GM18907 (cell line): ENCODE results near the gene AVL9.
"Not testable (repeated sequence)": the region's sequence is repeated elsewhere in the genome, so short reads cannot be mapped to it uniquely, and the experiment has no call there.

ENCODE experiments used
- ATAC-seq: cut with Tn5 transposase; IDR thresholded peaks from one replicate; pipeline ENCODE4 v1.9.1; 2021; ENCODE audit warnings: mild to moderate bottlenecking, moderate library complexity; ENCODE audit not compliant: unreplicated experiment

The AVL9 gene

GRCh38 chr7:32586291-32587221, 91.3 kb downstream of the AVL9 start:
- no peak for ATAC-seq

- ATAC-seq = no peak
Measured at GRCh38 chr7:32587411-32587948, 92.2 kb downstream of the AVL9 start.

- ATAC-seq = no peak
Measured at GRCh38 chr7:32588657-32589056, 93.4 kb downstream of the AVL9 start.

- ATAC-seq = no peak
Measured at GRCh38 chr7:32591938-32592337, 96.6 kb downstream of the AVL9 start.

GRCh38 chr7:32592701-32593100, 97.4 kb downstream of the AVL9 start:
- ATAC-seq = no peak

- ATAC-seq = no peak
Measured at GRCh38 chr7:32594965-32595490, 99.7 kb downstream of the AVL9 start.

GRCh38 chr7:32601196-32601595, 105.9 kb downstream of the AVL9 start:
- ATAC-seq = not testable (repeated sequence)

GRCh38 chr7:32602470-32602869, 107.2 kb downstream of the AVL9 start:
- no peak for ATAC-seq

GRCh38 chr7:32603492-32603891, 108.2 kb downstream of the AVL9 start:
- not testable (repeated sequence) for ATAC-seq

- not testable (repeated sequence) for ATAC-seq
Measured at GRCh38 chr7:32604047-32604446, 108.8 kb downstream of the AVL9 start.

- ATAC-seq = no peak
Measured at GRCh38 chr7:32605032-32605431, 109.7 kb downstream of the AVL9 start.

GRCh38 chr7:32609463-32609862, 114.2 kb downstream of the AVL9 start:
- no peak for ATAC-seq

- no peak for ATAC-seq
Measured at GRCh38 chr7:32611201-32612099, 116.2 kb downstream of the AVL9 start.

GRCh38 chr7:32616625-32617024, 121.3 kb downstream of the AVL9 start:
- no peak for ATAC-seq

GRCh38 chr7:32618470-32618869, 123.2 kb downstream of the AVL9 start:
- no peak for ATAC-seq

- ATAC-seq = no peak
Measured at GRCh38 chr7:32618987-32619386, 123.7 kb downstream of the AVL9 start.

- not testable (repeated sequence) for ATAC-seq
Measured at GRCh38 chr7:32619416-32619815, 124.1 kb downstream of the AVL9 start.

- no peak for ATAC-seq
Measured at GRCh38 chr7:32631021-32631420, 135.7 kb downstream of the AVL9 start.

- not testable (repeated sequence) for ATAC-seq
Measured at GRCh38 chr7:32631590-32632497, 136.6 kb downstream of the AVL9 start.

- not testable (repeated sequence) for ATAC-seq
Measured at GRCh38 chr7:32633446-32633845, 138.2 kb downstream of the AVL9 start.
